D341Med (cell line): ENCODE data around the gene NPIPB2.
"Not testable (repeated sequence)": the region's sequence is repeated elsewhere in the genome, so short reads cannot be mapped to it uniquely, and the experiment has no call there.

Experiments
- DNase-seq: peaks from one replicate; pipeline ENCODE4 v3.0.0; 2012; ENCODE audit warnings: low spot score

NPIPB2 gene

DNA sequence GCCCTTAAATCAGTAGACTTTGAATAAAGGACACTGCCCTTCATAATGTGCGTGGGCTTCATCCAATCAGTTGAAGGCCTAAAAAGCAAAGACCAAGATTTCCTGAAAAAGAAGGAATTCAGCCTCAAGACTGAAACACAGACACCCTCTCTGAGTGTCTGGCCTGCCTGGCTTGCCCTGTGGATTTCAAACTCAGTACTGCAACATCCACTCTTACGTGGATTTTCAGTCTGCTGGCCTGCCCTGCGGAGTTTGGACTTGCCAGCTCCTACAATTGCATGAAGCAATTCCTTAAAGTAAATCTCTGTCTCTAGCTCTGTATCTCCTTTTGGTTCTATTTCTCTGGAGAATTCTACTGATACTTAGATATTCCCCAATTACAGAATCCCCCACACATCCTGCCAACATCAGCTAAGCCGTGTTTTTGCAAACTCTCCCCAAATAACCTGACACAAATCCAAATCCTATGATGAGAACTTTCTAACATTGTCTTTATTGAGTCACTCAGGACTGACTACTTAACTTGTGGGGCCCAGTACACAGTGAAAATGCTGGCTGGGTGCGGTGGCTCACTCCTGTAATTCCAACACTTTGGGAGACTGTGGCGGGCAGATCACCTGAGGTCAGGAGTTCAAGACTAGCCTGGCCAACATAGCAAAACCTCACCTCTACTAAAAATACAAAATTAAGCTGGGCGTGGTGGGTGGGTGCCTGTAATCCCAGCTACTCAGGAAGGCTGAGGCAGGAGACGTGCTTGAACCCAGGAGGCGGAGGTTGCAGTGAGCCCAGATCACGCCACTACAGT is 15.9 kb upstream of the NPIPB2 start:
- DNase-seq = no peak

DNA sequence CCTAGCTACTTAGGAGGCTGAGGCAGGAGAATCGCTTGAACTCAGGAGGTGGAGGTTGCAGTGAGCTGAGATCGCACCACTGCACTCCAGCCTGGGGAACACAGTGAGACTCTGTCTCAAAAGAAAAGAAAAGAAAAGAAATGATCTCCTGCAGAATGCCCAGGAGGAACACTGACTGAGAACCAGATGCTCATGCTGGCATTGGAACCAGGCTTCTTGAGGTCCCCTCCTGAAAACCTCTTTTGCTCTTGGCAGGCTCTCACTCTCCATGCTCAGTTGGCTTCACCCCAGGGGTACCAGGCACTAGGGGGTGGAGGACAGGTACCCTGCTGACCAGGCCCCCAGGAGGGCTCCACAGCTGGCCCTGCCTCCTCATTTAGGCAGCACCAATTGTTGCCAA is 14.7 kb upstream of the NPIPB2 start:
- no peak for DNase-seq

DNA sequence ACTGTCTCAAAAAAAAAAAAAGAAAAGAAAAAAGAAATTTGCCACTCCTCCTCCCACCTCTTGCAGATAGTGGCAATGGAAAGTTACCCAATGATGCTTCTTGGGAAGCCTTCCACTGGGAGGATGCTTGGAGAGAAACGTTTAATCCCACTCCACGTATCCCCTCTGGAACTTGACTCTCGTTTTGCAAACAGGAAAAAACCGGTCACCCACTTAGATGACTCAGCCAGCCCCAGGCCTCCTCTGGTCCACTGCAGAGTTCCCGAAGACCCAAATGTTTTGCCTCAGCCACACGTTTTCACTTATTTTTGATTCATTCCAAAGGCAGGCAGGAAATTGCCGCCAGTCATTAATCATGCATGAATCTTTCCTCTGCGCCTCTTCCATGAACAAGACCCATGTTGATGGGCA is 13.9 kb upstream of the NPIPB2 start:
- DNase-seq = no peak

DNA sequence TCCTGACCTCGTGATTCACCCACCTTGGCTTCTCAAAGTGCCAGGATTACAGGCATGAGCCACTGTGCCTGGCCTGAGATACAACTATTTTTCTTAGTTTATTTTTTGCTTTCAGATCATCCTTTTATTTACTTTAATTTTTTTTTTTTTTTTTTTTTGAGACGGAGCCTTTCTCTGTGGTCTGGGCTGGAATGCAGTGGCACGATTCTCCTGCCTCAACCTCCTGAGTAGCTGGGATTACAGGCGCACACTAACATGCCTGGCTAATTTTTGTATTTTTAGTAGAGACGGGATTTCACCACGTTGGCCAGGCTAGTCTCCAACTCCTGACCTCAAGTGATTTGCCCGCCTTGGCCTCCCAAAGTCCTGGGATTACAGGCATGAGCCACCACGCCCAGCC is 11.7 kb upstream of the NPIPB2 start:
- not testable (repeated sequence) for DNase-seq

DNA sequence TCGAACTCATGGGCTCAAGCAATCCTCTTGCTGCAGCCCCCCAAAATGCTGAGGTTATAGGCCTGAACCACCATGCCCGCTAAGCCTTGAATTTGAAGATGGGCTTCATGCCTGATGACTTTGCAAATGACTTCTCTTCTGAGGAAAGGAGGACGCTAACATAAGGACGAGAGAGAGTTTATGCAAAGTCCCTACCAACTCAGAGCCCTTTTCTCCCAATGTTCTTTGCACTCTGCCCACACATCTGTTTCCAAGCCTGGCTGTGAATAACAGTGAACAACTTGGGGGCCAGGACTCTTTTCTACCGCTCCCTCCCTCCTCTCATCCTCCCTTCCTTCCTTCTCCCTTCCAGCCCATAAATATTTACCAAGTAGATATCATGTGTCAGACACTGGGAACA is 8.5 kb upstream of the NPIPB2 start:
- no peak for DNase-seq

DNA sequence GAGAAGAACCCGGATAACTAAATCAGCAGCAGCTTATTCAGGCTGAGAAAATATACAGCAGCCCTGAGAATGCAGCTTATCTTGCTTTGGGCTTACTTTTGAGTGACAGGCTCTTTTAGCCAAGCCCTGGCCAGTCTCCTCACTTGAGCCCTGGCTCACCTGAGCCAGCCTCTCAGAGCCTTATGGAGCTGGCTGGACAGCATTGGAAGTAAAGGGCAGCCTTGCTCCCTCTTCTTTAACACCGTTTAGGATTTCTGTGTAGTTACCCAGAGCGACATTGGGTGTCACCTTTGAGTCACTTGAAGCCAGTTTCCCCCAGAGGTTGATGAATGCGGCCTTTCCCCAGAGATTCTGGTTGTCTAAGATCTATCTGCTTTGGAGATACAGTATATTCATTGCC is 7.7 kb upstream of the NPIPB2 start:
- DNase-seq = peak; percentile 69

DNA sequence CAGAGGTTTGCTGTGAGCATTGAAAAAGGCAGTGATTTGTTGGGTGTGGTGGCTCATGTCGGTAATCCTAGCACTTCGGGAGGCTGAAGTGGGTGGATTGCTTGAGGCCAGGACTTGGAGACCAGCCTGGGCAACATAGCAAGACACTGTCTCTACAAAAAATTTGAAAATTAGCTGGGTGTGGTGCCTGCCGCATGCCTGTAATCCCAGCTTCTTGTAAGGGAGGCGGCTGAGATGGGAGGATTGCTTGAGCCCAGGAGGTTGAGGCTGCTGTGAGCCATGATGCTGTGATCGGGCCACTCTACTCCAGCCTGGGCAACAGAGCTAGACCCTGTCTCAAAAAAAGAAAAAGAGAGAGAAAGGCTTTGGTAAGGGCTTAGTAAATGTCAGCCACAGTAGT is 7.0 kb upstream of the NPIPB2 start:
- DNase-seq = no peak

DNA sequence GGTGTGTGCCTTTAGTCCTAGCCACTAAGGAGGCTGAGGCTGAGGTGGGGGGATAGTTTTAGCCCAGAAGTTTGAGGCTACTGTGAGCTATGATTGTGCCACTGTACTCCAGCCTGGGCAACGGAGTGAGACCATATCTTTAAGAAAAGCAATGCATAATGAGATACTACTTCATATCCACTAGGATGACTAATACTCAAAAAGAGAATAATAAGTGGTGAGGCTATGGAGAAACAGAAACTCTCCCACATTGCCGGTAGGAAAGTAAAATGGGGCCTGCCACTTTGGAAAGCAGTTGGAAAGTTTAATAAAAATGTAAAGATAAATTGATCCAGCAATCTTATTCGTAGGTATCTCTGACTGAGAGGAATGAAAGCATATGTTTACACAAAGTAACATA is 4.6 kb upstream of the NPIPB2 start:
- no peak for DNase-seq

DNA sequence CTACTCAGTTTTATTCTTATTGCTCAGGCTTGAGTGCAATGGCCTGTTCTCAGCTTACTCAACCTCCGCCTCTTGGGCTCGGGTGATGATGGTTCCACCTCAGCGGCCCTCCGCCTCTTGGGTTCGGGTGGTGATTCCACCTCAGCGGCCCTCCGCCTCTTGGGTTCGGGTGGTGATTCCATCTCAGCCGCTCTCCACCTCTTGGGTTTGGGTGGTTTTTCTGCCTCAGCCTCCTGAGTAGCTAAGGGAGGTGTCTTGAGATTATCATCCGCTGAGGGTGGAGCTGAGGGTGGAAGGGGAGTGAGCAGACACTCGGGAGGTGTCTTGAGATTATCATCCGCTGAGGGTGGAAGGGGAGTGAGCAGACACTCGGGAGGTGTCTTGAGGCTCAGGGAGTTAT is 14.5 kb downstream of the NPIPB2 start:
- DNase-seq = not testable (repeated sequence)

DNA sequence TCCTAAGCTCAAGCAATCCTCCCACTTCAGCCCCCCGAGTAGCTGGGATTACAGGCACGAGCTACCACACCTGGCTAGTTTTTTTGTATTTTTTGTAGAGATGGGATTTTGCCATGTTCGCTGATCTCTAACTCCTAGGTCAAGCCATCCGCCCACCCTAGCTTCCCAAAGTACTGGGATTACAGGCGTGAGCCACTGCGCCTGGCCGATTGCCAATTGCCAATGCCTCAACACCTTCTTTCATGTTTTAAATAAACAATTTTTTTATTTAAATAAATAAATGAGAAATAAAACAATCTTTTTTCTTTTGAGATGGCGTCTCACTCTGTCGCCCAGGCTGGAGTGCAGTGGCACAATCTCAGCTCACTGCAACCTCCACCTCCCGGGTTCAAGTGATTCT is 17.8 kb downstream of the NPIPB2 start:
- DNase-seq = not testable (repeated sequence)

DNA sequence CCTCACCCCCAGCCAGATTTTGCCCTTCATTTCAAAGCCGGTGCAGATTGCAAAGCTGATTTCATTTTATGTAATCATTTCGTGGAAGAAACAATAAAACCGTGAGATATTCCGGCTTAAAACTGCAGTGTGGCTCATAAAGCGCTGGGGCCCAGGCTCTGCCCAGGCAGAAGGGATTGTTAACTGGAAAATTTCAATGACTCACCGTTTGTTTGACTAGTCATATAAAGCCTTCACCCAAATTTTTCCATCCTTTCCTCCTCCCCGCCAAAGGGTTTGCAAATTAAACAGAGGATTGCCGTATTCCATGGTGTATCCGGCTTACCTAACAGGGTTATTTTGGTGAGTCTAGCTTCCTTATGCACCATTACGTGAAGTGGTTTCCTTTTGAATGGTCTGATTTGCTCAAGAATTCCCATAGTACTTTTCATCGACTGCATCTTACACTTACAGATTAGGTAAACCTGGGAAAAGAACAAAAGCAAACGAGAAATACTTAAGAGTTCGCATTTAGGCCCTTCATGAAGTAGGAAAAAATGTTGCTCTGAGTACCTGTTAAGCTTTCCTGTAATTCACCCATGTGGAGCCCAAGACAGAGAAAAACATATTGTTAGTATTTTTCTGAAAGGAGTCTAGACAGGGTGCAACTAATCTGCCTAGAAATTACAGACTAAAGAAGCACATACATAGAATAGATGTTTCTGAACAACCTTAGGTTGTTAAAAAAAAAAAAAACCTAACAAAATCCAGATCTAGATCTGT is 25.1 kb downstream of the NPIPB2 start:
- no peak for DNase-seq

DNA sequence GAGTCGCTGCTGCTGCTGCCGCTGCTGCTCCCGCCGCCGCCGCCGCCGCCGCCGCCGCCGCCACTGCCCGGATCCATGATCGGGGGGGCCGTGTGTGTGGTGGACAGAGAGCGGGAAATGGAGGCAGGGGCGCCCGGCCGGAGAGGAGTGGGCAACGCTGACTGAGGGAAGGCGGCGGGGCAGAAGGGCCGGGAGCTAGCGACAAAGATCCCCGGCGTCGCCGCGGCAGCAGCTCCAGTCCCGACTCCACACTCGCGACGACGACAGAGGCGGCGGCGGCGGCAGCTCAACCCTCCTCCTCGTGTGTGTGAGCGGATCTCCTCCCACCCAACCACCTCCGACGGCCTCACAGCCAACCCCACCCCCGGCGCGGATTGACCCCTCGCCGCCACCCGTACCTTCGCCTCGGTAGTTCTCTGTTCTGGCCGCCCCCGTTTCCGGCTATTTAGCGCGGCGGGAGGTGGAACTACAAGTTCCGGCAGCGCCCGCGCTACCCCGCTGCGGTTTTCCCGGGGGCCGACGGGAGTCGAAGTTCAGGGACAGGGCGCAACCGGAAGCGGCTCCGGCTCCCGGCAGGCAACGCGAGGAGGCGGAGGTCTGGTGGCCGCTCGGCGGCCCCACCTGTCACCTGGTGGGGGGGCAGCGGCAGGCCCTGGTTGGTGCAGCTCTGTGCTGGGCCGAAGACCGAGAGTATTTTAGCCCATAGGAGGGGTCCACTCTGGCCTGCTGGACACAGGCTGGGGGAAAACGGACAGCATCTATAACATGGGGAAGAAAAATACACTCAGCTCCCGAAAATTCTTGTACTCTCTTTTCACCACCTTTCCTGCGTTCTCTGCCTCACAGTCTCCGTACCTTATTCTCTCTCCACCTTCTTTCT is 26.0 kb downstream of the NPIPB2 start, which contains the start of gene GSPT1:
Gene GSPT1, minus strand, starts transcription at position 313 of the 880 bp plus-strand sequence. Its CDS starts 236 bp downstream, at position 77.
- DNase-seq = peak; percentile 96

DNA sequence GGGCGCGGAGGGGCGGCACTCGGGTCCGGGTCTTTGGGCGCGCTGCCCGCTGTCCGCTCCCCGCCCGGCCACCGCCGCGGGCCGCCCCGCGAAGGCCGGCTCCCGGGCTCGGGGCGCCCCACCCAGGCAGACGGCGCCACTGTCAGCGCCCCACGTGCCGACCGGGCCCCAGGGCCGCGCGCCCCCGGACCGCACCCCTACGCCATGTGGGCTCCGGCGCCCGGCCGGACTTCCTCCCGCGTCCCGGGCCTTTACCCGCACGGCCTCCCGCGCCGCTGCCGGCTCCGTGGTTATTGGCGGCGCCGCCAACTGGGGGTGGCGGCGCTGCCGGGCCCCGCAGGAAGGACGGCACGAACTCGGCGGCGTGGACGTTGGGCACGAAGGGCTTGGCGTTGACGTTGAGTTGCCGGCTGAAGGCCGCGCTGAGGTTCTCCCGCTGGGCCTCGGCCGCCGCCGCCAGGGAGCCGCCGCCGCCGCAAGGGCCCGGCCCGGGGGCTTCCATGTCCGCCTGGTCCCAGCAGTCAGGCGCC is 26.7 kb downstream of the NPIPB2 start:
- DNase-seq = peak; percentile 67

DNA sequence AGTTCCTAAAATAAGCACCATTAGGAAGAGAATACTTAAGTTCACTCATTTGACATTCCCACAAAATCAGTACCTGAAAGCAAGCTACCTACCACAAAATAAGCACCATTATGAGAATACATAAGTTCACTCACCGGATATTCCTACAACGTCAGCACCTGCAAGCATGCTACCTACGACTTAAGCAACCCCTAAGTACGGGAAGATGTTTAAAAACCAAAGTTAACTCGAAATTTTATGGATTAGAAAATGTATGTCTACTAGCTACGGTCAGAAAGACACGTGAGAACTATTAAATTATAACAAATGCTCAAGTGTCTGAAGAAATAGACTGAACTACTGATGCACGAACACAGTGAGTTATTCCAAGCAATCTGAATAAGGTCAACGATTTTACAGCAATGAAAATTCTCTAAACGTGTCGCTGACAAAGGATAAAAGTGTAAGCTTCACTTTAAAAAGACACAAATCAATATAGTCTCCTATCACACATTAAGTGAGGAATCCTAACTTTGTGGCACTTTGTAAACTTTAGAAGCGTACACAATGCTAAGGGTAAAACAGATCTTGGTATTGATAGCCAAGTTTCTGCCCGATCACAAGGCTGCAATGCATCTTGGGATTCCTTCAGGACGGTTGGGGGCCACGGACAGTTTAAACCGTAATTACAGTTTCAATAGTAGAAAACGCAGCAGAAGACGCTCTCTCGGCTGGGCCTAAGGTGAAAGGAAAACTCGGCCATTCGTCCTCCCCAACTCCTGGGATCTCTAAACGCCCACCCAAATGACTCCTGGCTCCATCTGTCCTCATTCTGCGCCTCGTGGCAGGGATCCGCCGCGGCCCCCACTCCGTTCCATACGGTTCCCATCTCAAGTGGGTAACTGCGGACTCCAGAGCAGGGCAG is 27.4 kb downstream of the NPIPB2 start:
- DNase-seq = no peak

DNA sequence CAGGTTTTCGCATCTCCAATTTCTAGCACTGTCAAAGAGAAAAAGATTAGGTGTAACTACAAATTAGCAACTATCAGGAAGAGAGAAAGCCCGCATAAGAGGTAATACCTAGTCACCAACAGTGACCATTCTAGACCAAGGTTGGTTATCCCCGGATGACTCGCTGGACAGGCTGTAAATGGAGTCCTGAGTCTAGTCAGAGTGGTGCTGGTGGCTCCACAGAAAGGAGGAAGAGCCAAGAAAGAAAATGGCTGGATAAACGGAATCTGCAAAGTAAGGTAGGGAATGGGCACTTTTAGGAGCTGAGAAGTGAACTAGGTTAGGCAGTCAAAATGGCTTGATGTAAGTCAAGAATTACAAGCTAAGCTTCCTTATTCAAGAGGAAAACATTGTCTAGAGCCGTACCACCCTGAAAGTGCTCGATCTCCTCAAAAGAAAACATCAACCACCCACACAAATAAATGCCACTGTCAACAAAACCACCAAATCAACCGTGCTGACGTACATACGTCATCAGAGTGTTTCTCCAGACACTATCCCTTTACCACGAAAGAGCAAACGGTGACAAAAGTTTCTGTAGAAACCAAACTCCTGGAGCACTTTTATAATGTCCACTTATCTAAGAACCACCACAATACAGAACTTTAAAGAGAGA is 28.3 kb downstream of the NPIPB2 start:
- no peak for DNase-seq

DNA sequence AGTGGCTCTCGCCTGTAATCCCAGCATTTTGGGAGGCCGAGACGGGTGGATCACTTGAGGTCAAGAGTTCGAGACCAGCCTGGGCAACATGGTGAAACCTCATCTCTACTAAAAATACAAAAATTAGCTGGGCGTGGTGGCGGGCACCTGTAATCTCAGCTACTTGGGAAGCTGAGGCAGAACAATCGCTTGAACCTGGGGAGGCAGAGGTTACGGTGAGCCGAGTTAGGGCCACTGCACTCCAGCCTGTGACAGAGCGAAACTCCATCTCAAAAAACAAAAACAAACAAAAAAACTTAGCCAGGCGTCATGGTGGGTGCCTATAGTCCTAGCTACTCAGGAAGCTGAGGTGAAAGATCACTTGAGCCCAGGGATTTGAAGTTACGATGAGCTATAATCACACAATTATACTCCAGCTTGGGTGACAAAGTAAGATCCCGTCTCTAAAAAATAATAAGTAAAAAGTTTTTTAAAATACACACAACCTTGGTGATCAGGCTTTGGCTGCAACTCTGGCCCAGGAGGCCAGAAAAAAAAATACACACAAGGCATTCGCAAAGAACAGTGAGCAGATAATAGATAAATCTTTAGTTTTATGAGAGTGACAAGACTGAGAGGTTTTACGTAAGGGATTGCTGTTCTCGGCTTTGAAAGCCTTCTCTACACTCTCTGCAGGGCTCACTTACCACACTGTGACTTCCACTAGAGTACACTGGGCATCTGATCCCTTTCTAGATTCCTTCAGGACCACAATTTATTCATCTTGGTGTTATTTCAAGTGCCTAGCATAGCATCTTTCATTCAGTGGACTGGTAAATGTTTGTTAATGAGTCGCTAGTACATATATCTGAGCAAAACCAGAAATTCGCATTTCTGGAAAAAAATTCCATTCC is 31.9 kb downstream of the NPIPB2 start:
- DNase-seq = no peak

DNA sequence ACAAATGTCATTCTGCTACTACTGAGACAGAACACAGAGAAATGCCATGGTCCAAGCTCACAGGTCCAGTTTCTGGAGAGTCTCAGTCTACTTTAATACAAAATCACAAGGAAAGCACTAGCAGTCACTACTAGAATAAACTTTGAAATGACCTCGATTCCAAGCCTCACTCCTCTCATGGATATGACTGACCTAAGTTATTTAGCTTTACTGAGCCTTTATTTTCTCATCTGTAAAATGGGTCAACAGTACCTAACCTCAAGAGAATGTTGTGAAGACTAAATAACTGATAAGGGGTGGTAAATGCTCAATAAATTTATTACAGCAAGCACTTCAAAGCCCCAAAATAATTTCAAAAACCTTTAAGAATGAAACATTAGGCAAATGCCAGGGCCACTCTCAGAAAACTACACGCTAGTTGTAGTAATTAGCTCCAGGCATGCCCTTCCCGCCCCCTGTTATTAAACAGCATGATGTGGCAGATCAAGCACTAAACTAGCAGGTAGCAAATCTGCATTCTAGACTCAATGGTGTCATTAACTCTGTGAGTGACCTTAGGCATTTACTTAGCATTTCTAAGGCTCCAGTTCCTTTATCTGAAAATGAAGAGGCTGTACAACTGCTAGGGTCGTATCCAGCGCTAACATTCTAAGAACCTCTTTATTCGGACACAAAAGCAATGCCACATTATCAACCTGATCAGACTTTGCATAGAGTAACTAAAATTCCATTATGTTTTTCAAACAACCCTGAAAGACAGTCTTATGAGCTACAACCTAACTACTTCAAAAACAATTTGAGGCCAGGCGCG is 34.5 kb downstream of the NPIPB2 start:
- no peak for DNase-seq

DNA sequence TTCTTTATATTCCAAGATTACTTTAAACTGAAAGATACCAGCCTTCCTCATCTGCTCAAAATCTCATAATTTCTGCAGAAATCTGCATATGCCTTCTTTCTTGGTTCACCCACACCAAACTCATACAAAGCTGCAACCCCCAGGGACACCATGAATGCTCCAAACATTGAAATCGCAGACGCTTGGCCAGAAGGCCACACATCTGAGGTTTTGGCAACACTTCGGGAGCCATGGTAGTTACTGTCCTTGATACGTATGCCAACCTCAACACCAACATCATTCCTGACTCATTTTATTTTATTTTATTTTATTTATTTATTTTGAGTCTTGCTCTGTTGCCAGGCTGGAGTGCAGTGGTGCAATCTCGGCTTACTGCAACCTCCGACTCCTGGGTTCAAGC is 37.9 kb downstream of the NPIPB2 start:
- no peak for DNase-seq

DNA sequence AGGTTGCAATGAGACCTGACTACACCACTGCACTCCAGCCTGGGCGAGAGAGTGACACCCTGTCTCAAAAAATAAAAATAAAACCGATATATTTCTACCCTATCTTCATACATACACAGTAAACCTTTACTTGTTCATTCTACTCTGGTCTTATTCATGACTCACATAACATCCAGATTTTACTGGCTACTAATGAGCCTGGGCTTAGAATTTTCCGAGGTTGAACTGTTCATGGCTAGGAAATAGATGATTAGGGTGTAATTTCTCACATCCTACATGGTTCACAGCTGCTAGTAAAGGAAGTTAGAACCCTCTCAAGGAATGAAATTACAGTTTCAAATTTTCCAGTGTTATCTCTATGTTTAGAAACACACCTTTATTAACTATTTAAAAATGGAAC is 40.8 kb downstream of the NPIPB2 start:
- no peak for DNase-seq
